Choroid plexus epithelial cell (primary cell): Measurements from ENCODE around the gene TYK2.

ENCODE experiments used
- DNase-seq: peaks from one replicate; pipeline ENCODE4 v3.0.0-alpha.2; 2010; ENCODE audit warnings: low read depth
- H3K4me3 ChIP-seq: 2 replicates; pipeline ENCODE4 v1.5.1; 2011; ENCODE audit warnings: low read depth, mild to moderate bottlenecking, control low read depth, low read length, moderate library complexity
- CTCF ChIP-seq: conservative IDR thresholded peaks from 2 replicates; pipeline ENCODE4 v1.5.1; 2011; ENCODE audit warnings: low read depth, mild to moderate bottlenecking, control low read depth, inconsistent platforms, low read length, moderate library complexity

Gene TYK2

GRCh38 chr19:10356431-10356830 lies 23.9 kb downstream of the TYK2 start:
- no peak overlapping the region for H3K4me3 ChIP-seq
- TF ChIP-seq CTCF: no peak
- no peak for DNase-seq

GRCh38 chr19:10353793-10354391 lies 26.5 kb downstream of the TYK2 start:
- no peak overlapping the region for H3K4me3 ChIP-seq
- peak; percentile 50 for DNase-seq
- no peak for TF ChIP-seq CTCF

GRCh38 chr19:10352764-10353671 lies 27.4 kb downstream of the TYK2 start:
- H3K4me3 ChIP-seq: no peak overlapping the region
- peak; percentile 43 for DNase-seq
- no peak for TF ChIP-seq CTCF

- no peak overlapping the region for H3K4me3 ChIP-seq
- no peak for TF ChIP-seq CTCF
- DNase-seq: peak; percentile 15
Observed at GRCh38 chr19:10346509-10346908, 33.9 kb downstream of the TYK2 start.

- H3K4me3 ChIP-seq: no peak overlapping the region
- no peak for DNase-seq
- no peak for TF ChIP-seq CTCF
Observed at GRCh38 chr19:10344780-10345179, 35.6 kb downstream of the TYK2 start.

GRCh38 chr19:10343495-10343894 lies 36.9 kb downstream of the TYK2 start:
- DNase-seq: no peak
- TF ChIP-seq CTCF: no peak
- H3K4me3 ChIP-seq: no peak overlapping the region

- no peak overlapping the region for H3K4me3 ChIP-seq
- no peak for TF ChIP-seq CTCF
- DNase-seq: no peak
Observed at GRCh38 chr19:10339977-10340376, 40.4 kb downstream of the TYK2 start.
